Endothelial cell of umbilical vein (primary cell): ENCODE data around the gene VPS4A. TPM values are rescaled to one million over a fixed set of nuclear protein-coding genes. Genes with fewer than 3 reads are reported as not detected.

ENCODE experiments used
- BruUV-seq: library from RNA; stranded (reverse); fragments of 400-500 nt; replicated peaks from 2 replicates; lab custom pipeline; 2021; lab: Mats Ljungman, UMichigan
- CTCF ChIA-PET: fragments of 300-600, 350-600 bp; sonication (Branson Sonifier 250); formaldehyde crosslinking; loops from one replicate; lab custom pipeline; 2021; ENCODE audit warnings: antibody characterized with exemption, inconsistent platforms; lab: Charles Lee
- POLR2A ChIA-PET: fragments of 300-600, 350-600 bp; sonication (Branson Sonifier 250); formaldehyde crosslinking; loops from one replicate; lab custom pipeline; 2021; ENCODE audit warnings: antibody characterized with exemption, inconsistent platforms; lab: Charles Lee
- DNase-seq: peaks from one replicate; pipeline ENCODE4 v3.0.0-alpha.2; 2011; ENCODE audit warnings: low read depth, low spot score
- FAIRE-seq: peaks from 2 replicates; lab custom pipeline; 2011; peaks lifted over from hg19 to GRCh38; lab: Jason Lieb, UNC
- H2AFZ ChIP-seq: 2 replicates; pipeline ENCODE4 v1.6.0; 2012; ENCODE audit warnings: low read depth, low read length, control low read depth, inconsistent platforms
- H3K27ac ChIP-seq: 2 replicates; pipeline ENCODE4 v1.5.1; 2011; ENCODE audit warnings: low read depth, mild to moderate bottlenecking, control low read depth, low read length, moderate library complexity; ENCODE audit not compliant: insufficient read depth
- H3K27me3 ChIP-seq, 2 experiments: 2 replicates each; pipeline versions ENCODE4 v1.6.0 to v1.6.1; 2011; ENCODE audit warnings: low read length in 2 of 2, mixed read lengths in 1 of 2; ENCODE audit not compliant: control insufficient read depth in 2 of 2, insufficient read depth in 2 of 2
- H3K36me3 ChIP-seq, 2 experiments: 2 replicates in 1 of 2; 3 replicates in 1 of 2; pipeline ENCODE4 v1.5.1; 2011; ENCODE audit warnings: low read length in 2 of 2, mild to moderate bottlenecking in 1 of 2, moderate library complexity in 1 of 2; ENCODE audit not compliant: control insufficient read depth in 2 of 2, insufficient read depth in 2 of 2; ENCODE audit errors: extremely low read depth in 1 of 2
- H3K4me1 ChIP-seq: 3 replicates; pipeline ENCODE4 v1.5.1; 2011; ENCODE audit warnings: mild to moderate bottlenecking, low read length; ENCODE audit not compliant: control insufficient read depth, insufficient read depth; ENCODE audit errors: extremely low read depth
- H3K4me2 ChIP-seq: 2 replicates; pipeline ENCODE4 v1.6.1; 2011; ENCODE audit warnings: low read length, control low read depth, mixed read lengths; ENCODE audit not compliant: insufficient read depth
- H3K4me3 ChIP-seq, 3 experiments: fragments of 200-600 bp in 1 of 3; sonication (generic), shearing (Covaris generic) in 1 of 3; replicated peaks in 1 of 3; 2 replicates each; pipeline ENCODE4 v1.5.1; 2011 to 2016; ENCODE audit warnings: control low read depth in 3 of 3, low read length in 3 of 3, mild to moderate bottlenecking in 2 of 3, inconsistent platforms in 1 of 3, low read depth in 1 of 3, moderate library complexity in 1 of 3; ENCODE audit not compliant: insufficient read depth in 1 of 3
- H3K79me2 ChIP-seq: 2 replicates; pipeline ENCODE4 v1.6.0; 2012; ENCODE audit warnings: low read length, inconsistent platforms; ENCODE audit not compliant: control insufficient read depth, insufficient read depth
- H3K9ac ChIP-seq: replicated peaks from 2 replicates; pipeline ENCODE3; 2011; ENCODE audit warnings: low read length, control low read depth; ENCODE audit not compliant: insufficient read depth; ENCODE audit errors: extremely low read depth
- H3K9me1 ChIP-seq: replicated peaks from 3 replicates; pipeline ENCODE4 v1.6.0; 2011; ENCODE audit warnings: mild to moderate bottlenecking, low read length; ENCODE audit not compliant: control insufficient read depth, insufficient read depth; ENCODE audit errors: extremely low read depth
- H3K9me3 ChIP-seq: replicated peaks from 2 replicates; pipeline ENCODE4 v1.5.1; 2012; ENCODE audit warnings: low read length, inconsistent platforms; ENCODE audit not compliant: control insufficient read depth, insufficient read depth
- H4K20me1 ChIP-seq: replicated peaks from 2 replicates; pipeline ENCODE3; 2011; ENCODE audit warnings: mild to moderate bottlenecking, low read length; ENCODE audit not compliant: control insufficient read depth, insufficient read depth; ENCODE audit errors: extremely low read depth
- EZH2 ChIP-seq: IDR thresholded peaks from 2 replicates; pipeline ENCODE4 v1.6.1; 2012; ENCODE audit warnings: borderline replicate concordance, low read depth, mild to moderate bottlenecking, moderate library complexity, low read length, inconsistent platforms; ENCODE audit not compliant: severe bottlenecking
- FOS ChIP-seq: IDR thresholded peaks from 2 replicates; pipeline ENCODE4 v1.6.1; 2011; ENCODE audit warnings: mild to moderate bottlenecking, low read length, moderate library complexity, borderline replicate concordance; ENCODE audit not compliant: insufficient read depth
- GATA2 ChIP-seq: IDR thresholded peaks from 2 replicates; pipeline ENCODE4 v1.7.0; 2011; ENCODE audit warnings: low read depth, mild to moderate bottlenecking, moderate library complexity, mixed read lengths, low read length; ENCODE audit not compliant: insufficient read length, insufficient read depth
- JUN ChIP-seq: IDR thresholded peaks from 2 replicates; pipeline ENCODE4 v1.6.1; 2011; ENCODE audit warnings: borderline replicate concordance, low read depth; ENCODE audit not compliant: insufficient read length, insufficient read depth
- MYC ChIP-seq: IDR thresholded peaks from one replicate; pipeline ENCODE4 v1.6.1; 2011; ENCODE audit warnings: mild to moderate bottlenecking, low read depth, low read length
- POLR2A ChIP-seq: IDR thresholded peaks from 2 replicates; pipeline ENCODE4 v1.6.1; 2012; ENCODE audit warnings: low read depth, mild to moderate bottlenecking, control low read depth, low read length
- POLR2AphosphoS5 ChIP-seq: IDR thresholded peaks from 2 replicates; pipeline ENCODE4 v1.6.1; 2012; ENCODE audit warnings: low read depth, mild to moderate bottlenecking, control low read depth, low read length, moderate library complexity; ENCODE audit not compliant: insufficient read depth
- dilution Hi-C: fragments of 300-500 bp; cut with MboI; formaldehyde crosslinking; loops from one replicate; pipeline ENCODE4 v1.15.0; 2019; ENCODE audit warnings: low sequenced_read_pairs; ENCODE audit not compliant: extremely low pct_ligation_motif_present
- intact Hi-C: fragments of 100-400 bp; cut with micrococcal nuclease; formaldehyde crosslinking; loops from one replicate; pipeline ENCODE4 v1.10.0; 2022
- polyA plus RNA-seq, 4 experiments: library from polyadenylated mRNA; depleted of rRNA in 3 of 4; stranded (reverse) in 3 of 4; unstranded in 1 of 4; fragments of >200 nt; gene quantifications; 2 replicates each; pipeline versions ENCODE4 v1.2.1 to v1.2.3, GENCODE V29; 2011 to 2012; ENCODE audit warnings: missing spikeins in 1 of 4
- total RNA-seq: library from RNA; stranded (reverse); gene quantifications from 2 replicates; pipeline ENCODE4 v1.2.3, GENCODE V29; 2021
- TF ChIP-seq, protein P1 (sequence below), 2 donors: IDR thresholded peaks; 1 replicate in 1 of 2; 2 replicates in 1 of 2; pipeline ENCODE4 v1.5.1; 2011; ENCODE audit warnings: low read length in 2 of 2, mild to moderate bottlenecking in 2 of 2, moderate library complexity in 2 of 2, control low read depth in 1 of 2, inconsistent platforms in 1 of 2, low read depth in 1 of 2; ENCODE audit not compliant: insufficient read depth in 1 of 2; ENCODE audit errors: extremely low read depth in 1 of 2
- TF ChIP-seq, protein P2 (sequence below): IDR thresholded peaks from 2 replicates; pipeline ENCODE4 v1.6.1; 2011; ENCODE audit not compliant: insufficient read depth, insufficient read length

VPS4A gene
- total and polyA plus RNA-seq, 2 donors (not counting 3 experiments of a cell fraction or from before 2014, with no cell fraction given), result 22.3 to 34.8 TPM

DNA sequence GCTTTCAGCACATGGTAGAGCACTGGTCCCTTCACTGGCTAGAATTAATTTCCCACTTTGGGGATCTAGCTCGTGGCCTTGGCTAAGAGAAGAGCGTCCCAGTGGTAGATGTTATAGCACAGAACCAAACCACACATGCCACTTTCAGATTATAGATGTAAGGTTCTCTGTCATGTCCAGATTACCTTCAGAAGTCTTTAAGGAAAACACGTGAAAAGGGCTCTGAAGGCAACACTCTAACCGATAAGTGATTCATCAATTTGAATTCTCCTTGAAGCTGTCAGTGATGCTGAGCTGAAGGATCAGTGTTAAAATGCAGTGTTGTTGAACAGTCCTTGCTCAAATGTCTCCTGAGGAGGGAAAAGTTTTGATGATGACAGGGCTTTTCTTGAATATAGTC lies 43.5 kb upstream of the VPS4A start:
- POLR2A ChIA-PET, result no interaction called here
- no peak for DNase-seq
- Histone ChIP-seq H4K20me1 (no peaks in the 10 kb centered on the region), H3K4me2 (no peak overlapping the region), H3K27ac (no peak overlapping the region), H3K9me1 (no peaks in the 10 kb centered on the region), H3K36me3 (peaks cover 3 to 12% of the 10 kb centered on the region in 2 experiments), H3K79me2 (peaks cover 8% of the 10 kb centered on the region), H3K4me1 (no peaks in the 10 kb centered on the region), H2AFZ (no peak overlapping the region), H3K9me3 (no peaks in the 10 kb centered on the region), H3K9ac (no peak overlapping the region), H3K4me3 (no peak overlapping the region), H3K27me3 (no peaks in the 10 kb centered on the region)
- dilution Hi-C loops (no loop called here), intact Hi-C loops (no loop called here)
- CTCF ChIA-PET, result interaction anchor here (1.2 to 1.9 kb wide), 2 partner anchors 24 to 117 kb away, joined by 3 to 7 read pairs; no protein-coding TSS in a partner anchor
- no TSS peak for BruUV-seq
- TF ChIP-seq MYC (no peak), EZH2 (no peak), FOS (no peak), GATA2 (no peak), JUN (no peak), POLR2A (no peak), POLR2AphosphoS5 (no peak)
- TF ChIP-seq, protein P1, sequence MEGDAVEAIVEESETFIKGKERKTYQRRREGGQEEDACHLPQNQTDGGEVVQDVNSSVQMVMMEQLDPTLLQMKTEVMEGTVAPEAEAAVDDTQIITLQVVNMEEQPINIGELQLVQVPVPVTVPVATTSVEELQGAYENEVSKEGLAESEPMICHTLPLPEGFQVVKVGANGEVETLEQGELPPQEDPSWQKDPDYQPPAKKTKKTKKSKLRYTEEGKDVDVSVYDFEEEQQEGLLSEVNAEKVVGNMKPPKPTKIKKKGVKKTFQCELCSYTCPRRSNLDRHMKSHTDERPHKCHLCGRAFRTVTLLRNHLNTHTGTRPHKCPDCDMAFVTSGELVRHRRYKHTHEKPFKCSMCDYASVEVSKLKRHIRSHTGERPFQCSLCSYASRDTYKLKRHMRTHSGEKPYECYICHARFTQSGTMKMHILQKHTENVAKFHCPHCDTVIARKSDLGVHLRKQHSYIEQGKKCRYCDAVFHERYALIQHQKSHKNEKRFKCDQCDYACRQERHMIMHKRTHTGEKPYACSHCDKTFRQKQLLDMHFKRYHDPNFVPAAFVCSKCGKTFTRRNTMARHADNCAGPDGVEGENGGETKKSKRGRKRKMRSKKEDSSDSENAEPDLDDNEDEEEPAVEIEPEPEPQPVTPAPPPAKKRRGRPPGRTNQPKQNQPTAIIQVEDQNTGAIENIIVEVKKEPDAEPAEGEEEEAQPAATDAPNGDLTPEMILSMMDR (IDR thresholded peaks at IDR 0.05; ENCODE audit: extremely low read depth in 1 of 2, insufficient read depth in 1 of 2, low read depth in 1 of 2, low read length in 2 of 2), result no peak
- TF ChIP-seq, protein P2, sequence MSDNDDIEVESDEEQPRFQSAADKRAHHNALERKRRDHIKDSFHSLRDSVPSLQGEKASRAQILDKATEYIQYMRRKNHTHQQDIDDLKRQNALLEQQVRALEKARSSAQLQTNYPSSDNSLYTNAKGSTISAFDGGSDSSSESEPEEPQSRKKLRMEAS, result no peak
- no peak for FAIRE-seq
